Mesenchymal stem cell (in vitro differentiated cells and primary cell): ENCODE data around the gene CCSER1.

ENCODE experiments used
- DNase-seq: peaks from one replicate; pipeline ENCODE4 v3.0.0-alpha.2; 2013
- H2AFZ ChIP-seq: one replicate; pipeline ENCODE4 v1.6.1; 2013; ENCODE audit warnings: low read depth, mild to moderate bottlenecking, control low read depth, inconsistent platforms, low read length, moderate library complexity
- H2AK5ac ChIP-seq: 2 replicates; pipeline ENCODE4 v1.6.1; 2013; ENCODE audit warnings: low read length, moderate library complexity, mild to moderate bottlenecking, inconsistent platforms; ENCODE audit not compliant: severe bottlenecking
- H2BK120ac ChIP-seq: one replicate; pipeline ENCODE4 v1.6.1; 2013; ENCODE audit warnings: low read depth, mild to moderate bottlenecking, inconsistent platforms, low read length, moderate library complexity
- H2BK12ac ChIP-seq, 2 experiments: one replicate each; pipeline ENCODE4 v1.6.1; 2013; ENCODE audit warnings: inconsistent platforms in 2 of 2, low read length in 2 of 2, mild to moderate bottlenecking in 2 of 2, moderate library complexity in 2 of 2, control low read depth in 1 of 2
- H2BK15ac ChIP-seq: one replicate; pipeline ENCODE4 v1.6.1; 2013; ENCODE audit warnings: mild to moderate bottlenecking, low read depth, inconsistent platforms; ENCODE audit not compliant: poor library complexity, severe bottlenecking
- H2BK5ac ChIP-seq: 2 replicates; pipeline ENCODE4 v1.6.1; 2013; ENCODE audit warnings: low read depth, mild to moderate bottlenecking, low read length, control low read depth, inconsistent platforms; ENCODE audit not compliant: poor library complexity, severe bottlenecking
- H3K14ac ChIP-seq, 2 experiments: one replicate each; pipeline ENCODE4 v1.6.1; 2013; ENCODE audit warnings: inconsistent platforms in 2 of 2, low read length in 2 of 2, control low read depth in 1 of 2, mild to moderate bottlenecking in 1 of 2, moderate library complexity in 1 of 2
- H3K18ac ChIP-seq, 2 experiments: one replicate each; pipeline ENCODE4 v1.6.1; 2013; ENCODE audit warnings: inconsistent platforms in 2 of 2, low read length in 2 of 2, control low read depth in 1 of 2, low read depth in 1 of 2, mild to moderate bottlenecking in 1 of 2
- H3K23ac ChIP-seq, 2 experiments: one replicate each; pipeline ENCODE4 v1.6.1; 2013; ENCODE audit warnings: inconsistent platforms in 2 of 2, low read length in 2 of 2, mild to moderate bottlenecking in 2 of 2, moderate library complexity in 2 of 2, control low read depth in 1 of 2
- H3K27ac ChIP-seq: 2 replicates; pipeline ENCODE4 v1.5.1; 2013; ENCODE audit warnings: mild to moderate bottlenecking, moderate library complexity, low read length, control low read depth, inconsistent platforms; ENCODE audit not compliant: poor library complexity, severe bottlenecking
- H3K27me3 ChIP-seq, 2 experiments: 2 replicates each; pipeline versions ENCODE4 v1.6.1 to v1.7.0; 2013; ENCODE audit warnings: low read length in 2 of 2, mild to moderate bottlenecking in 2 of 2, moderate library complexity in 2 of 2, control low read depth in 1 of 2, inconsistent platforms in 1 of 2; ENCODE audit not compliant: control insufficient read depth in 1 of 2, insufficient read depth in 1 of 2
- H3K36me3 ChIP-seq, 2 experiments: 2 replicates each; pipeline versions ENCODE4 v1.6.1 to v1.7.0; 2013; ENCODE audit warnings: low read length in 2 of 2, control low read depth in 1 of 2, inconsistent platforms in 1 of 2, low read depth in 1 of 2, mild to moderate bottlenecking in 1 of 2; ENCODE audit not compliant: insufficient read depth in 2 of 2, control insufficient read depth in 1 of 2
- H3K4ac ChIP-seq, 2 experiments: one replicate each; pipeline ENCODE4 v1.6.1; 2013; ENCODE audit warnings: inconsistent platforms in 2 of 2, low read length in 2 of 2, mild to moderate bottlenecking in 2 of 2, moderate library complexity in 2 of 2, control low read depth in 1 of 2, low read depth in 1 of 2
- H3K4me1 ChIP-seq: 2 replicates; pipeline ENCODE4 v1.6.1; 2013; ENCODE audit warnings: low read depth, low read length, control low read depth; ENCODE audit not compliant: control insufficient read depth, insufficient read depth
- H3K4me2 ChIP-seq: 2 replicates; pipeline ENCODE4 v1.6.1; 2013; ENCODE audit warnings: low read length, mild to moderate bottlenecking, inconsistent platforms; ENCODE audit not compliant: poor library complexity, severe bottlenecking
- H3K4me3 ChIP-seq, 2 experiments: 2 replicates each; pipeline versions ENCODE4 v1.5.1 to v1.7.0; 2013; ENCODE audit warnings: low read length in 2 of 2, mild to moderate bottlenecking in 2 of 2, control low read depth in 1 of 2, low read depth in 1 of 2; ENCODE audit not compliant: insufficient read depth in 1 of 2
- H3K79me1 ChIP-seq: replicated peaks from 2 replicates; pipeline ENCODE4 v1.6.1; 2013; ENCODE audit warnings: mild to moderate bottlenecking, control low read depth, low read length, inconsistent platforms; ENCODE audit not compliant: poor library complexity, severe bottlenecking
- H3K9ac ChIP-seq: 2 replicates; pipeline ENCODE4 v1.7.0; 2013; ENCODE audit warnings: mild to moderate bottlenecking, low read length, moderate library complexity
- H3K9me3 ChIP-seq: 2 replicates; pipeline ENCODE4 v1.7.0; 2013; ENCODE audit warnings: mild to moderate bottlenecking, low read length; ENCODE audit not compliant: control insufficient read depth
- H4K8ac ChIP-seq: one replicate; pipeline ENCODE4 v1.6.1; 2013; ENCODE audit warnings: inconsistent platforms, mild to moderate bottlenecking, low read length, moderate library complexity
- H4K91ac ChIP-seq: one replicate; pipeline ENCODE4 v1.6.1; 2013; ENCODE audit warnings: mild to moderate bottlenecking, low read length, inconsistent platforms
- WGBS: methylation state at CpG from one replicate; pipeline ENCODE4 v1.1.7; 2013; ENCODE audit warnings: mixed read lengths; 5-methylcytosine and 5-hydroxymethylcytosine counted together

Gene CCSER1

GRCh38 chr4:90445380-90445779 is 318.2 kb downstream of the CCSER1 start:
- 70% methylated on average over 2 of the region's 2 CpGs for WGBS

GRCh38 chr4:90449626-90450025 is 322.4 kb downstream of the CCSER1 start:
- Histone ChIP-seq H2AFZ (no peak overlapping the region), H3K23ac (no peak overlapping the region), H2BK15ac (no peak overlapping the region), H3K36me3 (no peaks in the 10 kb centered on the region), H3K4me1 (no peaks in the 10 kb centered on the region), H4K8ac (no peak overlapping the region), H2AK5ac (no peak overlapping the region), H2BK5ac (no peak overlapping the region), H3K14ac (no peak overlapping the region), H3K27me3 (no peaks in the 10 kb centered on the region), H3K18ac (no peak overlapping the region), H4K91ac (no peak overlapping the region), H3K27ac (no peak overlapping the region), H2BK12ac (no peak overlapping the region), H3K79me1 (no peaks in the 10 kb centered on the region), H3K9ac (no peak overlapping the region), H2BK120ac (no peak overlapping the region), H3K9me3 (no peaks in the 10 kb centered on the region), H3K4me3 (no peak overlapping the region), H3K4me2 (no peak overlapping the region), H3K4ac (peak overlapping the region in 1 of 2 experiments; percentile 6)
- WGBS = 92% methylated on average over 2 of the region's 2 CpGs
- DNase-seq = no peak

More at GRCh38 chr4:90445380-90445779, 318.2 kb downstream of the CCSER1 start:
- Histone ChIP-seq H3K9me3 (no peaks in the 10 kb centered on the region), H3K18ac (no peak overlapping the region), H4K8ac (no peak overlapping the region), H3K4ac (no peak overlapping the region), H3K27ac (no peak overlapping the region), H3K14ac (no peak overlapping the region), H2BK12ac (no peak overlapping the region), H2BK120ac (no peak overlapping the region), H3K79me1 (no peaks in the 10 kb centered on the region), H3K9ac (no peak overlapping the region), H3K4me2 (no peak overlapping the region), H4K91ac (no peak overlapping the region), H2AFZ (no peak overlapping the region), H3K27me3 (no peaks in the 10 kb centered on the region), H2BK5ac (no peak overlapping the region), H2AK5ac (no peak overlapping the region), H2BK15ac (no peak overlapping the region), H3K4me1 (no peaks in the 10 kb centered on the region), H3K36me3 (no peaks in the 10 kb centered on the region), H3K4me3 (no peak overlapping the region), H3K23ac (no peak overlapping the region)
- no peak for DNase-seq

GRCh38 chr4:90456891-90457290 is 329.7 kb downstream of the CCSER1 start:
- Histone ChIP-seq H2AFZ (no peak overlapping the region), H3K4me1 (no peaks in the 10 kb centered on the region), H2BK12ac (no peak overlapping the region), H3K36me3 (peaks cover 0 to 4% of the 10 kb centered on the region in 2 experiments), H3K79me1 (no peaks in the 10 kb centered on the region), H3K23ac (no peak overlapping the region), H2AK5ac (no peak overlapping the region), H3K9ac (no peak overlapping the region), H3K14ac (no peak overlapping the region), H3K4ac (no peak overlapping the region), H3K18ac (no peak overlapping the region), H2BK15ac (no peak overlapping the region), H3K27ac (no peak overlapping the region), H3K27me3 (no peaks in the 10 kb centered on the region), H4K91ac (no peak overlapping the region), H2BK120ac (no peak overlapping the region), H3K4me3 (no peak overlapping the region), H4K8ac (no peak overlapping the region), H3K9me3 (peaks cover 11% of the 10 kb centered on the region), H2BK5ac (no peak overlapping the region), H3K4me2 (no peak overlapping the region)
- 98% methylated on average over 11 of the region's 11 CpGs for WGBS
- no peak for DNase-seq

GRCh38 chr4:90457817-90458216 is 330.6 kb downstream of the CCSER1 start:
- no peak overlapping the region for H3K23ac ChIP-seq
- H3K27ac ChIP-seq = no peak overlapping the region
- H3K14ac ChIP-seq = no peak overlapping the region
- H3K9me3 ChIP-seq = peaks cover 11% of the 10 kb centered on the region
- no peak overlapping the region for H3K4ac ChIP-seq
- no peaks in the 10 kb centered on the region for H3K27me3 ChIP-seq
- H3K4me2 ChIP-seq = no peak overlapping the region
- H2AK5ac ChIP-seq = peak overlapping the region; percentile 6
- H2BK15ac ChIP-seq = no peak overlapping the region
- H2BK120ac ChIP-seq = no peak overlapping the region
- WGBS = 77% methylated on average over 6 of the region's 6 CpGs
- no peak overlapping the region for H3K4me3 ChIP-seq
- H2BK5ac ChIP-seq = no peak overlapping the region
- H3K36me3 ChIP-seq = peaks cover 0 to 4% of the 10 kb centered on the region in 2 experiments
- no peak overlapping the region for H3K18ac ChIP-seq
- H3K9ac ChIP-seq = no peak overlapping the region
- no peaks in the 10 kb centered on the region for H3K4me1 ChIP-seq
- no peak for DNase-seq
- no peak overlapping the region for H2BK12ac ChIP-seq
- H2AFZ ChIP-seq = no peak overlapping the region
- H3K79me1 ChIP-seq = no peaks in the 10 kb centered on the region
- no peak overlapping the region for H4K8ac ChIP-seq
- H4K91ac ChIP-seq = no peak overlapping the region
